Measurements from ENCODE around the gene BMS1.
"Not testable (repeated sequence)": the region's sequence is repeated elsewhere in the genome, so short reads cannot be mapped to it uniquely, and the experiment has no call there.

The BMS1 gene, protein sequence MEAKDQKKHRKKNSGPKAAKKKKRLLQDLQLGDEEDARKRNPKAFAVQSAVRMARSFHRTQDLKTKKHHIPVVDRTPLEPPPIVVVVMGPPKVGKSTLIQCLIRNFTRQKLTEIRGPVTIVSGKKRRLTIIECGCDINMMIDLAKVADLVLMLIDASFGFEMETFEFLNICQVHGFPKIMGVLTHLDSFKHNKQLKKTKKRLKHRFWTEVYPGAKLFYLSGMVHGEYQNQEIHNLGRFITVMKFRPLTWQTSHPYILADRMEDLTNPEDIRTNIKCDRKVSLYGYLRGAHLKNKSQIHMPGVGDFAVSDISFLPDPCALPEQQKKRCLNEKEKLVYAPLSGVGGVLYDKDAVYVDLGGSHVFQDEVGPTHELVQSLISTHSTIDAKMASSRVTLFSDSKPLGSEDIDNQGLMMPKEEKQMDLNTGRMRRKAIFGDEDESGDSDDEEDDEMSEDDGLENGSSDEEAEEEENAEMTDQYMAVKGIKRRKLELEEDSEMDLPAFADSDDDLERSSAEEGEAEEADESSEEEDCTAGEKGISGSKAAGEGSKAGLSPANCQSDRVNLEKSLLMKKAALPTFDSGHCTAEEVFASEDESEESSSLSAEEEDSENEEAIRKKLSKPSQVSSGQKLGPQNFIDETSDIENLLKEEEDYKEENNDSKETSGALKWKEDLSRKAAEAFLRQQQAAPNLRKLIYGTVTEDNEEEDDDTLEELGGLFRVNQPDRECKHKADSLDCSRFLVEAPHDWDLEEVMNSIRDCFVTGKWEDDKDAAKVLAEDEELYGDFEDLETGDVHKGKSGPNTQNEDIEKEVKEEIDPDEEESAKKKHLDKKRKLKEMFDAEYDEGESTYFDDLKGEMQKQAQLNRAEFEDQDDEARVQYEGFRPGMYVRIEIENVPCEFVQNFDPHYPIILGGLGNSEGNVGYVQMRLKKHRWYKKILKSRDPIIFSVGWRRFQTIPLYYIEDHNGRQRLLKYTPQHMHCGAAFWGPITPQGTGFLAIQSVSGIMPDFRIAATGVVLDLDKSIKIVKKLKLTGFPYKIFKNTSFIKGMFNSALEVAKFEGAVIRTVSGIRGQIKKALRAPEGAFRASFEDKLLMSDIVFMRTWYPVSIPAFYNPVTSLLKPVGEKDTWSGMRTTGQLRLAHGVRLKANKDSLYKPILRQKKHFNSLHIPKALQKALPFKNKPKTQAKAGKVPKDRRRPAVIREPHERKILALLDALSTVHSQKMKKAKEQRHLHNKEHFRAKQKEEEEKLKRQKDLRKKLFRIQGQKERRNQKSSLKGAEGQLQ

DNA sequence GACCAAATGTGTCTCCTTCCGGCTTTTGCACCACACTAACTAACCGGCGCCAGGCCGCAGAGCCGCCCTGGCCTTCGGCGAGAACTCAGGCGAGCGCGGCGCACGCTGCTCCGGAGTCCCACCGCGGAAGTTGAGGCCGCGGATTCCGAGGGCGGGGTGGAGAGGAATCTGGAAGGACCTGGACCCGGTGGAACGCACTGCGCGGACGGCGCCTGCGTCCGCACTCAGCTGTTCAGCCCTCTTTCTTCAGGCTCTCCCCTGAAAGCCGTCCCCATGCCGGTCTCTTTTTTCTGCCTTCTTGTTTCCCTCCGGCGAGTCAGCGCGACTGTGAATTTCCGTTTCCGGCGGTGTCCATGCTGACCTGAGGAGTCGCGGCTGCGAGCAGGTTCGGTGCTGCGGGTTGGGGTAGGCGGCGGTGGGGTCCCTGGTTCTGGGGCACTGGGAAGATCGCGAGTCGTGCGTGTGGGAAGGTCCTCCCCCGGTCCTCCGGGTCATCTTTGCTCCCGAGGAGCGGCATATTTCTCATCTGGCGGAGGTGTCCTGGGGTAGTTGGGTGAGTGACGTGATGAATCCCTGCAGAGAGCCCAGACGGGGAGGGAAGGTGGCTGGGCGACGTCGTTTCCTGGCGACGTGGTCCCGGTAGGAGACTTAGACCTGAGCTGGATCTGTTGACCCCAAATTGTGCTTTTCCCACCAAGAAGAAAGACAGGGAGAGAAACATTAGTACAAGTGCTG, at the start of gene BMS1:
TSS of gene BMS1 (plus strand) at position 350 of the 735 bp plus-strand sequence. CDS start 1,600 bp downstream, outside the sequence.
- DNase-seq, result peak; percentile 39 to 96 (median 88)

DNA sequence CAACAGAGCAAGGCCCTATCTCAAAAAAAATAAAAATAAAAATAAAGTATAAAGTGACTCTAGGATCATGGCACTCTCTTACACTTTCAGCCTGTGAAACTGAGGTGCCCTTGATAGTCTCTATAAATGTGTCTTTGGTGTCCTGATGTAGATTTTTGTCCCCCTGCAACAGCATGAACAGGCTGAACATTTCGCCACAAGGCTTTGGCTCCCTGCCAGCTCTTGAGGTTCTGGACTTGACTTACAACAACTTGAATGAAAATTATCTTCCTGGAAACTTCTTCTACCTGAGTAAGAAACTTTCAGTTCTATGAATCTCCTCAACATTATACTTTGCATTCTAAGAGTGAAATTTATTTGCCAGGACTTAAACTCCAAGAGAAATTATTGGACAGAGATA, 48.1 kb upstream of the BMS1 start:
- no peak for DNase-seq

DNA sequence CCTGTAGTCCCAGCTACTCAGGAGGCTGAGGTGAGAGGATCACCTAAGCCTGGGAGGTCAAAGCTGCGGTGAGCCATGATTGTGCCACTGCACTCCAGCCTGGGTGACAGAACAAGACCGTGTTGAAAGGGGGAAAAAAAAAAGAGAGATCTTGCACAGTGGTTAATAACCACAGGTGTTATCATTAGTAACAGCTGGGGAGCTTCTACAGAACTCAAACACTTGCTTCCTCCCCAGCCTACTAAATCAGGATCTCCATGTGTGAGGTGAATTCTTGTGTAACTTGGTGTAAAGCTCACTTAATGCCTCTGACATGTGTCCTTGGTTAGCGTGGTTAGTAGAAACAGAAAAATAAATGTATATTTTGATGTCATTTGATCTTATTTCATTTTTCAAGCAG, 43.9 kb upstream of the BMS1 start:
- no peak for DNase-seq

DNA sequence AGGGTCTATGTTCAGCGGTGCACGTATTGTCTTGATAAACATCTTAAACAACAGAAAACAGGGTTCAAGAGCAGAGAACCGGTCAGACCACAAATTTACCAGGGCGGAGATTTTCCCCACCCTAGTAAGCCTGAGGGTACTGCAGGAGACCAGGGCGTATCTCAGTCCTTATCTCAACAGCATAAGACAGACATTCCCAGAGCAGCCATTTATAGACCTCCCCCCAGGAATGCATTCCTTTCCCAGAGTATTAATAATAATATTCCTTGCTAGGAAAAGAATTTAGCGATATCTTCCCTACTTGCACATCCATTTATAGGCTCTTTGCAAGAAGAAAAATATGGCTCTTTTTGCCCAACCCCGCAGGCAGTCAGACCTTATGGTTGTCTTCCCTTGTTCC, 41.1 kb upstream of the BMS1 start:
- DNase-seq, result not testable (repeated sequence)

DNA sequence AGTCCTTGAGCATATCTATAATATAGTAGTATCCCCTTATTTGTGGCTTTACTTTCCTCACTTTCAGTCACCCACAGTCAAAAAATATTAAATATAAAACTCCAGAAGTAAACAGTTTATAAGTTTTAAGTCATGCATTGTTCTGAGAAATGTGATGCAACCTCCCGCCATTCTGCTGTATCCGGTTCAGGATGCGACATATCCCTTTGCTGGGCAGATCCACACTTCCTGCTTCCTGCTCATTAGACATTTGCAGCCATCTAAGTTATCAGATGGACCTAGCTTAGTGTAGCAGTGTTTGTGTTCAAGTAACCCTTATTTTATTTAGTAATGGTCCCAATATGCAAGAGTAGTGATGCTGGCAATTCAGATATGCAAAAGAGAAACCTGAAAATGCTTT, 38.9 kb upstream of the BMS1 start:
- DNase-seq, result no peak

DNA sequence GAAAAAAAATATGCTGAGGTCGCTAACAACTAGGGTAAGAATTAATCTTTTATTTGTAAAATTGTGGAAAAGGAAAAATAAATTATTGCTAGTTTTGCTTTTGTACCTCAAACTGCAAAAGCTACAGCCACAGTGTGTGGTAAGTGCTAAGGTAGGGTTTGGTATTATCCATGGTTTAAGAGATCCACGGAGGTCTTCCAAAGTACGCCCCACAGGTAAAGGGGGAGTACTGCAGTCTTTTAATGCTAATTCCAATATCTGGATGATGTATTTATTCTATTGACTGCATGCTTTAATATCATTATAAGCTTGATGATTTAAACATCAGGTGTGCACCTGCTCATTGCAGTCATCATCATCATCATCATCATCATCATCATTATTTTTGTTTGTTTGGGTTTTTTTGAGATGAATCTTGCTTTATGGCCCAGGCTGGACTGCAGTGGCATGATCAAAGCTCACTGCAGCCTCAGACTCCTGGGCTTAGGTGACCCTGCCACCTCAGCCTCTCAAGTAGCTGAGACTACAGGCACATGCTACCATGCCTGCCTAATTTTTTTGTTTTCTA, 38.4 kb upstream of the BMS1 start:
- DNase-seq, result no peak

DNA sequence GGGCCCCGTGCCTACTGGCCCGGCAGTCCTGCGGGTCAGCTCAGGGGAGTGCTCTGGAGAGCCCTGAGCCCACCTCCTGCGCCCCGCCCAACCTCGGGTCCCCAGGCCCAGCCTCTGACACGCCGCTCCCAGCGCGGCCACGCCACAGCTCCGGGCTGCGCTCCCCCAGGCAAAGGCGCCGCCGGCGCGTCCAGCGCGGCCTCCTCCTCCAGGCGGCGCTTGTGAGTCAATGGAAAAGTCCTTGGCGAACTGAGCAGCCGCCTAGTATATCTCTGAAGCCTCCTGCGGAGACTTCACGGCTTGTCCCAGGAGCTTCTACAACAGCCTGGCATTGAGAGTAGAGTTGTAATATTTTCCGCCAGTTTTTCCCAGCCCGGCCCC, 29.5 kb upstream of the BMS1 start:
- peak in 43 of 58 donors; percentile 2 to 68 (median 22) for DNase-seq

DNA sequence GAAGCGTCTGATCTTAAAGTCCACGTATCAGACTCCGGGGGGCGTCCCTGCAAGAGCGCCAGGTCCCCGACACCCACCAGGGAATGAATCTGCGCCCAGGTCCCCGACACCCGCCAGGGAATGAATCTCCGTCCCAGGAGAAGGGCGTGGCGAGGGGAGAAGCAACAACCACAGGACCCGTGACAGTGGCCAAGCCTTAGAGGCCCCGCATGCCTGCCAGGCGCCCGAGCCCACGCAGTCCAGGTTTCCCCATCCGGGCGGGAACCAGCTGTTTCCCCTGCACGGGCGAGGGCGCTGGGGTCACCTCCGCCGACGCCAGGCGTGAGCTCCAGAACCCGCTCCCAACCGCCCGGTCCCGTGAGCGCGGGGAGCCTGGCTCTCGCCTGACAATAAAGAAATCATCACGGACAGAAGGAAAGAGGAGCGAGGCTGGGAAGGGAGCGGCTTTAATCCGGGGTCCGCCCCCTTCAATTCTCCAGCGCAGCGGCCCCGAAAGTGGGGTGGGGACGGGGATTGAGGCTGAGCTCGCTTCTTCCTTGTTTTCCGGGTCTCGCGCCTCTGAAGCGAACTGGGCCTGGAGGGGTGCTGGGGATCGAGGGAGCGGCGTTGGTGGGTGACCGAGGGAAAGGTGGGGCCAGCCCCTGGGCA, 29.0 kb upstream of the BMS1 start:
- DNase-seq, result no peak

DNA sequence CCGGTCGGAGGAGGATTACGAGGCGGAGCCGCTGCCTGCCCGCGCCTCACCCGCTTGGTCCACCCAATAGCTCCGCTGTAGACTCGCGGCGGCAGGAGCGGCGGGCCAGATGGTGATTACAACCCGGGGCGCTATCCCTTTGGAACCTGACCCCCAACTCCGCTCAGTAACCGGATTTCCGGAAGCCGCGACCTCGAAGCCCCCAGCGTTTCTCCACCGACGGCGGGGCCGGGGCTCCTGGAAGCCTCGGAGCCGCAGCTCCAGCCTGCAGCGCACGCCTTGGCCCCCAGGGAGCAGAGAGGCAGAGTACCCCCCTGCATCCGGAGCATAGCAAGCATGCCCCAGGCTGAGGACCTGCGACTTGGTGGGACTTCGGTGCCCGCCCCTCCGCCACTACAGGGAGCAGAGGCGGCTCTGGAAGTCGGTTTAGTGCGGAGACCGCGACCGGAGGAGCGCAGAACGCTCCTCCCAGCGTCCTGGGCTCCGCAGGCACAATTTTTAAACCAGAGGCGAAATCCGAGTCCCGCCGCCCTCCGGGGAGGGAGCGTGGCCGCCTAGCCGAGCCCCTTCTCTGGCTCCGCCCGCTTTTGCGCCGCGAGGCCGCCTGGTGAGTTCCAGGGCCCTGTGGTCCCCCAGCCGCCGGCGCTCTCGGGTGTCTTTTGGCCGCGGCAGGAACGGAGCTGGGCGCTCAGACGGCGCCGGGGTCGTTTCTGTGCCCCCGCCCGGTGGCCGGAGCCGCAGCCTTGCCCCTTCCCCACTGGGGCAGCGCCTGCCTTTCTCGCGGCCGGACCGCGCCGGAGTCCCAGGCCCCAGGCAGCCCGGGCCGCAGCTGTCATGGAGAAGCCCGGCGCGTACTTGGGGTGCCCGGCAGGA, 28.2 kb upstream of the BMS1 start:
- DNase-seq, result no peak

DNA sequence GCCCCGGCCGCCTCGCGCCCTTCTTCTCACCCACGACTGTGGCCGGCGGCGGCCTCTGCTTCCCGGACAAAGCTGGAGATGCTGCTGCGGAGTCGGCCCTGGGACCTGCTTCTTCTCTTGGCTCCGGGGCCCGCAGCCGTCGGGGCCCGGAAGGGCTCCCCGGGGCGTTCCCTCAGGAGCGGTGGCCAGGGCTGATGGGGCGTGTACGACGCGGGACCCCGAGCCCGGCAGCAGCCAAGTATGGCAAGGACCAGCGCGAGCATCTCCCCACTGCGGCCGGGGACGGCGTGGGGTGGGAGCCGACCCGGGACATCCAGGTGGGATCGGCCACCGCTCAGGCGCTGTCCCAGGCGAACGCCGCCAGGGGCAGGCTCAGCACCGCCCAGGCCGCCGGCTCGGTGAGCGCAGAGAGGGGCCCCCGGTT, 27.6 kb upstream of the BMS1 start:
- DNase-seq, result no peak

DNA sequence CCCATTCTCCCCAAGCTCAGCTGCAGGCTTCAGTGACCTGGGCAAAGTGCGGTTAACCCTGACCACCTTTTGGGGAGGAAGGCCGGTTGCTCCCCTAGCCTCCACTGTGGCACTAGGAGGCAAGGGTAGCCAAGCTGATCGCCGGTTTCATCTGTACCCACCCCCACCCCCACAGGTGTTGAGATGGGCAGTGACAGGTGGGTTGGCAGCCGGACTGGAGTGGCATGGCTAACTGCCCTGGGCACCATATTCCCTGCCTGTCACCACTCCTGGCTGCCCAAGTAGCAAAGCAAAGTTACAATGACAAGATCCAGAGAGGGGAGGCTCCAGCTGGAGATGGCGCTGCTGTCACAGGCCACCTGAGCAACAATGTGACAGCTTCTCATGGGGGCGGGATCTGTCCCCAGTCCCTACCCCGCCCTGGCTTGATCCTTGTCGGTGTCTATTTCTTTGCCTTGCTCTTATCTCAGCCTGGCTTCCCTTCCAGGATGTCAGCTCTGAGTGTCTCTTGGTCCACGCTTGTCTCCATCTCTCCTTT, 27.0 kb upstream of the BMS1 start:
- DNase-seq, result no peak

DNA sequence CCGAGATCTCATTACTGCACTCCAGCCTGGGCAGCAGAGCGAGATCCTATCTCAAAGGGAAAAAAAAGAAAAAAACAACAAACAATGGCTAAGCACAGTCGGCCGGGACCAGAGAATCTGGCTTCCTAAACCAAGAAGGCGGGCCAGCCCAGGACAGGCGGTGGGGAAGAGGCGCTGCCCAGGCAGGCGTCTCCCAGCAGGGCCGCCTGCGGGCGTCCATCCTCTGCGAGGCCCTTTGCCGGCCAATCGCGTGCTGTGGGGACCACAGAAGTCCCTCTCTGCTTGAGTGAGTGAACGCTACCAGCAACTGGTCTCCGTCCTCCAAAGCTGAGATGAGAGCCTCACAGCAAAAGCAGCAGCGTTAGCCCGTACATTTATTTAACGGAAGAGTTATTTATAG, 14.7 kb upstream of the BMS1 start:
- DNase-seq, result no peak

DNA sequence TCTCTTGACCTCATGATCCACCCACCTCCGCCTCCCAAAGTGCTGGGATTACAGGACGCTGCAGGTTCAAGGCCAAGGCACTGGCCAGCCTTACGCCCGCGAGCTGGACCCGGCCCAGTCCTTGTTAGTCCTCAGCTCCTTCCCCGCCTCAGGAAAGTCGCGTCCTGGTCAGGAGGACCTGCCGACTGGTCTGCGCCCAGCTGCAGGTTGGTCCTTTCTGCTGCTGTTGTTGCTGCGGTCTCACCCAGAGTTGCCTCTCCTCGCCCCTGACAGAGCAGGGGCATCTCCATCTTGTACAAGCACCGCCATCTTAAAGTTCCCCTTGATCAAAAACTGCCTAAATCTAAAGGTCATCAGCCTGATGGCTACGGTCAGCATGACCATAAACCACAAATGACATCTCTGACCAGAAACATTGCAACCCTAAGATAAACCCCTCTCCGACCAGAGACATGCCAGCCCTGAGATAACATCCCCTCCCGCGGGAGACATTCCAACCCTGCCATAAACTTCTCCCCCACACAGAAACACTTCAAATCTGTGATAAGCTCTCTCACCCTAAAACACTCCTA, 13.9 kb upstream of the BMS1 start:
- no peak for DNase-seq

DNA sequence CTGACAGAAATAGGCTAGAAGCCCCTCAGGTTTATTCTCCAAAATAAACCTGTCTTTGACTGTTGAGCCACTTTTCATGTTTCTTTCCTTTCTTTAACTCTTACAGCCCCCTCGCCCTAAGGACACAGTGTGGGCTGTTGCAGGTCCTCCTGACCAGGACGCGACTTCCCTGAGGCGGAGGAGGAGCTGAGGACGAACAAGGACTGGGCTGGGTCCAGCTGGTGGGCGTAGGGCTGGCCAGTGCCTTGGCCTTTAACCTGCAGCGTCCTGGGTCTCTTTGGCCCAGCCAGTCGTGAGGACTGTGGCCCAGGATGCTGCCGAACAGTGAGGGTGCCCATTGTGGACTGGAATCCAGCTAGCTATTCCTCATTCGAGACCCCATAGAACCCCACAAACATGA, 13.4 kb upstream of the BMS1 start:
- no peak for DNase-seq

DNA sequence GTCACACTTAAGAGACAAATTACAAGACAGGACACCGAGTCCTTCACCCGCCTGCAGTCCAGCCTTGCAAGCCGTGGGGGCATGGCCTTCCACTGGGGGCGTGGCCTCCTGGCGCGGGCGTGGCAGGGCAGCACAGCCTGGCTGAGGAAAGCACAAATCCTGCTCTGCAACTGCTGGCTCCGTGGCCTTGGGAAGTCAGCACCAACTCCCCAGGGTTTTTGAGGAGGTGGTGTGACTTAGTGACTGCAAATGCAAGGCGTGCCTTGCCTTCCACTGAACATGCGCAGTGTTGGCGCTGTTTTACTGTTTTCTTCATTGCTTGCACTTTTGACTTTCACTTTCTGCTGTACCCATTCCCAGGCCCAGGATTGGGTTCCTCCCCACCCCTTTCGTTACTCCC, 12.9 kb upstream of the BMS1 start:
- DNase-seq, result no peak

DNA sequence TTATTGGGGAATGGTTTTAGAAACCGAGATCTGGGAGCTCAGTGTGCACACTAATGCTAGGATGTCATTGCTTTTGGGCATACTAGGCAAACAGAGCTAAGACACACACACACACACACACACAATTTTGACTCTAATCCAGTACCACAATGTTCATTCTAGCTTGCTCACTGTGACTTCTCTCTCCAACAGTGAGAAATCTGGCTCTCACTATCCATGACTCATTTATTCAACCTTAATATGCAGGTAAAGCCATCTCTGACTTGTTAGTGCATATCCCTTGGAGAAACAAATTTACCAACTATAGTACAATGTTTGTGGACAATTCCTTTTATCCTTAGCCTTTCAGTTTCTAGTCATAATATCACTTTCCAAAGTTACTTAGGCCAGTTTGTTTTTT, 5.9 kb upstream of the BMS1 start:
- DNase-seq, result no peak

DNA sequence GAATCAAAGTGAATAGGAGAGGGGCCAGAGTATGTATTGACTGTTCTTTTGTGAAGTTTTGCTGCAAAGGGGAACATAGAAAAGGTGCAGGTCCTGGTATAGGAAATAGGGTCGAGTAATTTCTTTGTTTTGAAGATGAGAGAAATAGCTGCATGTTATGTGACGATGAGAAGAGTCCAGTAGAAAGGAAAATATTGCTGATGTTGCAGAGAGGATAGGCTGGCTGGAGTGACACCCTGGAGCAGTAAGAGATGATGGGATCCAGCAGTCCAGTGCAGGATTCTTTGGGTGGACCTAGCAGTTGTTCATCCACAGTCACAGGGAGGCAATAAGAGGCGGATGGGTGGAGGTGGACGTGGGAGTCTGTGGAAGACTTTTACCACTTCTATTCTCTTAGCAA, 2.1 kb upstream of the BMS1 start:
- DNase-seq, result no peak

DNA sequence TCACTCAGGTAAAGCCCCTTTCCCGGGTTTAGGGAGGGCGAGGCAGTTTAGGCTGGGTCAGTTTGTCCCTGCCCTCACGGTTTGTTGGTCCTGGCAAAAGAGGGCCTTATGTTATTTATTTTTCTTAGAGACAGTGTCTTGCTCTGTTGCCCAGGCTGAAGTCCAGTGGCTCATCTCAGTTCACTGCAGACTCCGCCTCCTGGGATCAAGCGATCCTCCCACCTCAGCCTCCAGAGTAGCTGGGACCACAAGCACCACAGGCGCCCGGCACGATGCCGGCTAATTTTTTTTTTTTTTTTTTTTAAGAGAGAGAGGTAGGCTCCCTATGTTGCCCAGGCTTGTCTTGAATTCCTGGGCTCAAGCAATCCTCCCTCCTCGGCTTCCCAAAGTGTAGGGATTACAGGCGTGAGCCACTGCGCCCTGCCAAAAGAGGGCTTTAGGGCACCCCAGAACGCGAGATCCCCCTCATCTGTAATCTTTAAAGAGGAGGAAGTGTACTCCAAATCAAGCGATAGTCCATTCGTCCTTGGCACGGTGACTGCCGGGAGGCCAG, 626 bp upstream of the BMS1 start:
- DNase-seq, result peak in 2 of 58 donors; percentile 1 to 37

Data from anterior cingulate cortex (tissue), 58 donors.